H1 (cell line): ENCODE results near the gene CAPN6. TPM values are rescaled to one million over a fixed set of nuclear protein-coding genes. Genes with fewer than 3 reads are reported as not detected.

Experiments
- ATF2 ChIP-seq: IDR thresholded peaks from 2 replicates; pipeline ENCODE4 v1.6.1; 2012; ENCODE audit warnings: low read length, inconsistent platforms
- CHD7 ChIP-seq: fragments of 300-600 bp; sonication (generic); IDR thresholded peaks from 2 replicates; pipeline ENCODE4 v1.7.1; 2012; ENCODE audit warnings: low read length, moderate library complexity, mild to moderate bottlenecking, inconsistent platforms; ENCODE audit not compliant: insufficient replicate concordance
- EGR1 ChIP-seq: IDR thresholded peaks from 2 replicates; pipeline ENCODE4 v1.6.1; 2011; ENCODE audit warnings: low read depth, low read length, borderline replicate concordance
- GTF2F1 ChIP-seq: IDR thresholded peaks from 2 replicates; pipeline ENCODE4 v1.6.1; 2012; ENCODE audit warnings: low read depth, low read length, improper control_type of control experiment, borderline replicate concordance
- POLR2AphosphoS5 ChIP-seq: IDR thresholded peaks from 2 replicates; pipeline ENCODE4 v1.6.1; 2011; ENCODE audit warnings: low read depth, low read length
- RAD21 ChIP-seq, 2 experiments: IDR thresholded peaks in 1 of 2; conservative IDR thresholded peaks in 1 of 2; 2 replicates each; pipeline ENCODE4 v1.6.1; 2011; ENCODE audit warnings: low read depth in 2 of 2, low read length in 2 of 2, improper control_type of control experiment in 1 of 2, inconsistent platforms in 1 of 2, mild to moderate bottlenecking in 1 of 2, moderate library complexity in 1 of 2
- SIRT6 ChIP-seq: IDR thresholded peaks from one replicate; pipeline ENCODE4 v1.7.1; 2012; ENCODE audit warnings: low read length, inconsistent platforms
- TCF12 ChIP-seq: IDR thresholded peaks from 2 replicates; pipeline ENCODE4 v1.6.1; 2011; ENCODE audit warnings: low read depth, mild to moderate bottlenecking, low read length
- YY1 ChIP-seq: IDR thresholded peaks from 2 replicates; pipeline ENCODE4 v1.6.1; 2011; ENCODE audit warnings: low read depth, mild to moderate bottlenecking, low read length
- polyA plus RNA-seq, 7 experiments: library from polyadenylated mRNA; depleted of rRNA in 3 of 7; stranded (reverse) in 5 of 7; unstranded in 2 of 7; fragments of >200 nt in 5 of 7; fragments of 200-250 nt in 2 of 7; gene quantifications; 1 replicate in 5 of 7; 2 replicates in 1 of 7; 4 replicates in 1 of 7; pipeline versions ENCODE4 v1.2.1 to v1.2.3, GENCODE V29; 2011 to 2013; ENCODE audit warnings: missing spikeins in 2 of 7, mixed read lengths in 2 of 7
- total RNA-seq: library from RNA; stranded (reverse); fragmentation: NEBNext Ultra II Directional; extraction: Animal tissue kit (Norgen Biotek cat#: 25700); gene quantifications from 2 replicates; pipeline ENCODE4 v1.2.1, GENCODE V29; 2021

CAPN6 gene
- total and polyA plus RNA-seq, 2 of the 8 experiments (the other 6 are each of a cell fraction or from before 2014, with no cell fraction given), result 5.3 to 10.6 TPM

GRCh38 chrX:111284631-111285293, 14.5 kb upstream of the CAPN6 start (continued):
- TF ChIP-seq CHD7, result no peak
- TF ChIP-seq RAD21 (IDR thresholded peaks at IDR 0.05 in 1 of 2, conservative IDR thresholded peaks at IDR 0.05 in 1 of 2; ENCODE audit: low read depth in 2 of 2, low read length in 2 of 2), result no peak
- TF ChIP-seq TCF12, result no peak
- no peak for TF ChIP-seq EGR1
- no peak for TF ChIP-seq YY1
- no peak for TF ChIP-seq SIRT6
- TF ChIP-seq GTF2F1, result no peak
- TF ChIP-seq ATF2, result no peak
- no peak for TF ChIP-seq POLR2AphosphoS5
